Caco-2 (cell line): ENCODE data around the gene GGACT. TPM values are rescaled to one million over a fixed set of nuclear protein-coding genes. Genes with fewer than 3 reads are reported as not detected.

ENCODE experiments used
- BruUV-seq: library from RNA; stranded (reverse); fragments of 400-500 nt; replicated peaks from 2 replicates; lab custom pipeline; 2021; lab: Mats Ljungman, UMichigan
- CTCF ChIA-PET: fragments of 300-600 bp; sonication (Branson Sonifier 250); formaldehyde crosslinking; loops from one replicate; lab custom pipeline; 2022; ENCODE audit warnings: antibody characterized with exemption; lab: Charles Lee
- POLR2A ChIA-PET: fragments of 300-600 bp; sonication (Branson Sonifier 250); formaldehyde crosslinking; loops from one replicate; lab custom pipeline; 2022; ENCODE audit warnings: antibody characterized with exemption; lab: Charles Lee
- DNase-seq, 2 experiments: peaks; one replicate each; pipeline versions ENCODE4 v3.0.0 to v3.0.0-alpha.2; 2020 to 2022
- H3K27me3 ChIP-seq: replicated peaks from 2 replicates; pipeline ENCODE4 v1.6.0; 2011; ENCODE audit warnings: low read length; ENCODE audit not compliant: control insufficient read depth, insufficient read depth
- H3K36me3 ChIP-seq: 2 replicates; pipeline ENCODE4 v1.5.1; 2011; ENCODE audit warnings: low read length; ENCODE audit not compliant: control insufficient read depth, insufficient read depth
- H3K4me1 ChIP-seq: fragments of 250-450 bp; sonication (Bioruptor Pico); 2 replicates; pipeline ENCODE4 v1.5.1; 2020; ENCODE audit warnings: mild to moderate bottlenecking
- H3K4me3 ChIP-seq: 2 replicates; pipeline ENCODE4 v1.5.1; 2011; ENCODE audit warnings: low read depth, mild to moderate bottlenecking, control low read depth, low read length
- H3K9me3 ChIP-seq: fragments of 250-450 bp; sonication (Bioruptor Pico); 2 replicates; pipeline ENCODE4 v1.5.1; 2020; ENCODE audit warnings: mild to moderate bottlenecking, moderate library complexity
- H3K27ac Mint-ChIP-seq: one replicate; pipeline ENCODE4 v1.8.0; 2022; ENCODE audit warnings: mixed read lengths; ENCODE audit not compliant: unreplicated experiment
- H3K27me3 Mint-ChIP-seq: one replicate; pipeline ENCODE4 v1.8.0; 2022; ENCODE audit warnings: mixed read lengths; ENCODE audit not compliant: insufficient read depth, unreplicated experiment
- H3K36me3 Mint-ChIP-seq: one replicate; pipeline ENCODE4 v1.8.0; 2022; ENCODE audit warnings: mild to moderate bottlenecking, mixed read lengths; ENCODE audit not compliant: insufficient read depth, unreplicated experiment
- H3K4me1 Mint-ChIP-seq: one replicate; pipeline ENCODE4 v1.8.0; 2022; ENCODE audit warnings: low read depth, mixed read lengths; ENCODE audit not compliant: unreplicated experiment
- H3K4me3 Mint-ChIP-seq: one replicate; pipeline ENCODE4 v1.8.0; 2022; ENCODE audit warnings: mild to moderate bottlenecking, moderate library complexity, mixed read lengths; ENCODE audit not compliant: unreplicated experiment
- H3K9me3 Mint-ChIP-seq: one replicate; pipeline ENCODE4 v1.8.0; 2022; ENCODE audit warnings: mixed read lengths; ENCODE audit not compliant: unreplicated experiment
- CTCF ChIP-seq, 2 experiments: fragments of 200-600 bp in 1 of 2; IDR thresholded peaks; 1 replicate in 1 of 2; 2 replicates in 1 of 2; pipeline versions ENCODE4 v1.5.1 to v1.8.0; 2011 to 2022; ENCODE audit warnings: antibody characterized with exemption in 1 of 2, control low read depth in 1 of 2, inconsistent platforms in 1 of 2, low read depth in 1 of 2, low read length in 1 of 2, mild to moderate bottlenecking in 1 of 2, moderate library complexity in 1 of 2; ENCODE audit not compliant: insufficient read depth in 1 of 2, severe bottlenecking in 1 of 2, unreplicated experiment in 1 of 2
- intact Hi-C: fragments of 100-400 bp; cut with micrococcal nuclease; formaldehyde crosslinking; loops from one replicate; pipeline ENCODE4 v1.10.0; 2022; ENCODE audit not compliant: unreplicated experiment
- total RNA-seq: library from RNA; stranded (reverse); gene quantifications from 2 replicates; pipeline ENCODE4 v1.2.3, GENCODE V29; 2022

The GGACT gene
- total RNA-seq, 1 experiment from 2014 or later: 3.6 TPM

DNA sequence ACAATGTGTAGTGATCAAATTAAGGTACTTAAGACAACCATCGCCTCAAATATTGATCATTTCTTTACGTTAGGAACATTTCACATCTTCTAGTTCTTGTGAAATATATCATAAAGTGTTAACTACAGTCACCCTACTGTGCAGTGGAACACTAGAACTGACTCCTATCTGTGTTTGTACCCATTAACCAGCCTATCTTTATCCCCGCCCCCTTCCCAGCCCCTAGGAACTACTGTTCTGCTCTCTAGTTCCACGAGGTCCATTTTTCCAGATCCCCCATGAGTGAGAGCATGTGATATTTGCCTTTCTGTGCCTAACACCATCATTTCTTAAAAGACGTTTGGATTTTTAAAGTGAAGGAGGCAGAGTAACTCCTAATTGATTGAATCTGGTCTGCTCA is 24.4 kb upstream of the GGACT start:
- no TSS peak for BruUV-seq

GRCh38 chr13:100611678-100612492 is 23.3 kb upstream of the GGACT start:
- Mint-ChIP-seq H3K36me3 (no peaks in the 10 kb centered on the region), H3K4me1 (no peaks in the 10 kb centered on the region), H3K4me3 (no peak overlapping the region), H3K27me3 (no peaks in the 10 kb centered on the region), H3K27ac (no peak overlapping the region), H3K9me3 (peaks cover 1% of the 10 kb centered on the region)
- ChIA-PET CTCF (interaction anchor here (0.6 kb wide), 1 partner anchor 216 kb away, joined by 3 read pairs; no protein-coding TSS in a partner anchor), POLR2A (no interaction called here)
- H3K9me3 ChIP-seq: no peaks in the 10 kb centered on the region
- intact Hi-C loops: no loop called here
- no peaks in the 10 kb centered on the region for H3K27me3 ChIP-seq
- no peaks in the 10 kb centered on the region; the same call in 1 of the 2 replicates for H3K36me3 ChIP-seq
- H3K4me1 ChIP-seq: no peaks in the 10 kb centered on the region
- BruUV-seq: no TSS peak
- no peak for TF ChIP-seq CTCF (IDR thresholded peaks at IDR 0.05; ENCODE audit: insufficient read depth in 1 of 2, low read depth in 1 of 2, low read length in 1 of 2, severe bottlenecking in 1 of 2, unreplicated experiment in 1 of 2)
- DNase-seq: no peak
- no peak overlapping the region for H3K4me3 ChIP-seq

More for the DNA sequence above, 24.4 kb upstream of the GGACT start:
- Histone ChIP-seq H3K4me1 (no peaks in the 10 kb centered on the region), H3K36me3 (no peaks in the 10 kb centered on the region; the same call in 1 of the 2 replicates), H3K27me3 (no peaks in the 10 kb centered on the region), H3K4me3 (no peak overlapping the region), H3K9me3 (peaks cover 7% of the 10 kb centered on the region; the same call in 1 of the 2 replicates)
- ChIA-PET POLR2A (no interaction called here), CTCF (no interaction called here)
- Mint-ChIP-seq H3K36me3 (no peaks in the 10 kb centered on the region), H3K4me1 (no peaks in the 10 kb centered on the region), H3K27ac (no peak overlapping the region), H3K4me3 (no peak overlapping the region), H3K27me3 (no peaks in the 10 kb centered on the region), H3K9me3 (peaks cover 13% of the 10 kb centered on the region)
- intact Hi-C loops: no loop called here
- no peak for DNase-seq
- no peak for TF ChIP-seq CTCF (IDR thresholded peaks at IDR 0.05; ENCODE audit: insufficient read depth in 1 of 2, low read depth in 1 of 2, low read length in 1 of 2, severe bottlenecking in 1 of 2, unreplicated experiment in 1 of 2)

DNA sequence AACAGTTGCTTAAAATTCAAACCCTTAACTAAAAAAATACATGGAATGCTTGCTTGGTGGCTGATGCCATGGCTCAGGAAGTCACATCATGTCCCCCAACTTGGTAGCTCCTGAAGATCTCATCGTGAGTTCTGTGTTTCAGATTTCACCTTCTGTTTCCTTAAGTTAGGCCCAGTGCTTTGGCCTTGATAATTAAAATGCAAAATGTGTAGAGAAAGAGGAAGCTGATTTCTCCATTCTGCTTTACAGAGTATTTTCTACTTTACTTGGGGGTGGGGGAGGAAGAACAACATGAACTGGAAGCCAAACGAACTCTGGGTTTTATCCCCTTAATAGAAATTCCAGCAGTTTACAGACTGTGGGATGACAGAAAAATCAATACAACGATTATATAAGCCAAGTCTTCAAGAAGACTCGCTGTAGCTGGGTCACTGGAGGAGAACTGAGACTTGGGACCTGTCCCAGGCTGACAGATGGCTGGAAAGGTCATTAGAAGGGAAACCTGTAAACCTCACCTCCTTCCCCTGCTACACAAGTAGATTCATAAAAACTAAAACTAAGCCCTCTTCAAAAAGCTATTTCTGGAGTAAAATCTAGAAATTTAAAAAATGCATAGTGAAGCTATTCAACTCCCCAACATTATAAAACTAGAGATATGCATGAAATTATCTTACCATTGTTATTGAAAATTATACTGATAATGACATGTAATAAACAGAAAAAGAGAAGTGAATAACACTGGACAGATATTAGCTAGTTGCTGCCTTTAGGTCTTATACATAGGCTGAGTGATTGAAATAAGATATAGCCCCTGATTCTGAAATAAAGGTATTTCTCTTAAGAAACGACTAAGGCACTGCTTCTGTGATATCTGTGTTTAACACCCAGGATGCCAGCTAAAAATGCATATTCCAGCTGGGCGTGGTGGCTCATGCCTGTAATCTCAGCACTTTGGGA is 22.1 kb upstream of the GGACT start:
- no peaks in the 10 kb centered on the region for H3K36me3 Mint-ChIP-seq
- no peaks in the 10 kb centered on the region for H3K27me3 Mint-ChIP-seq
- H3K36me3 ChIP-seq: no peaks in the 10 kb centered on the region; the same call in 1 of the 2 replicates
- no TSS peak for BruUV-seq
- TF ChIP-seq CTCF (IDR thresholded peaks at IDR 0.05; ENCODE audit: insufficient read depth in 1 of 2, low read depth in 1 of 2, low read length in 1 of 2, severe bottlenecking in 1 of 2, unreplicated experiment in 1 of 2): no peak
- CTCF ChIA-PET: interaction anchor here (0.6 kb wide), 1 partner anchor 217 kb away, joined by 3 read pairs; no protein-coding TSS in a partner anchor
- no peaks in the 10 kb centered on the region for H3K9me3 Mint-ChIP-seq
- no peak overlapping the region for H3K4me3 Mint-ChIP-seq
- H3K27me3 ChIP-seq: no peaks in the 10 kb centered on the region
- POLR2A ChIA-PET: no interaction called here
- H3K4me3 ChIP-seq: no peak overlapping the region
- no peak overlapping the region for H3K27ac Mint-ChIP-seq
- no peak for DNase-seq
- no peaks in the 10 kb centered on the region for H3K4me1 Mint-ChIP-seq
- intact Hi-C loops: no loop called here
- no peaks in the 10 kb centered on the region for H3K9me3 ChIP-seq
- no peaks in the 10 kb centered on the region for H3K4me1 ChIP-seq
